Testis (tissue), 2 donors: ENCODE results near the gene MAGEA3.

Source experiments
- CTCF ChIP-seq, 3 experiments: fragments of 450-650 bp in 2 of 3; fragments of 200-600 bp in 1 of 3; sonication (generic) in 1 of 3; IDR thresholded peaks; one replicate each; pipeline ENCODE4 v1.5.1; 2016 to 2019; ENCODE audit warnings: antibody characterized with exemption in 3 of 3, mild to moderate bottlenecking in 2 of 3, moderate library complexity in 1 of 3
- POLR2A ChIP-seq: fragments of 450-650 bp; IDR thresholded peaks from one replicate; pipeline ENCODE4 v1.6.1; 2017; ENCODE audit warnings: antibody characterized with exemption, mild to moderate bottlenecking, moderate library complexity

- TF ChIP-seq CTCF (IDR thresholded peaks at IDR 0.05) (no peak), POLR2A (no peak)
Measured at GRCh38 chrX:152733261-152733975, 34.8 kb downstream of the MAGEA3 start, which contains the start of the genes CSAG1 and MAGEA12.
